HepG2 (cell line): ENCODE measurements around the gene SEMA4C. TPM values are rescaled to one million over a fixed set of nuclear protein-coding genes. Genes with fewer than 3 reads are reported as not detected.

Experiments used
- HIC2 ChIP-seq: sonication (generic); formaldehyde crosslinking; IDR thresholded peaks from 2 replicates; pipeline ENCODE4 v1.9.0; 2022; ENCODE audit warnings: low read depth, missing genetic modification reagents
- MAX ChIP-seq: IDR thresholded peaks from 2 replicates; pipeline ENCODE4 v1.6.1; 2012; ENCODE audit warnings: inconsistent platforms
- PLSCR1 ChIP-seq: sonication (generic); formaldehyde crosslinking; IDR thresholded peaks from 2 replicates; pipeline ENCODE4 v1.5.0; 2020; ENCODE audit warnings: missing genetic modification reagents, mild to moderate bottlenecking, borderline replicate concordance
- PPARG ChIP-seq: conservative IDR thresholded peaks from 2 replicates; pipeline ENCODE4 v1.6.1; 2016; ENCODE audit warnings: missing biosample characterization, missing genetic modification reagents
- SKIL ChIP-seq: sonication (generic); formaldehyde crosslinking; IDR thresholded peaks from 2 replicates; pipeline ENCODE4 v1.8.0; 2022; ENCODE audit warnings: missing genetic modification reagents, mild to moderate bottlenecking, moderate library complexity, borderline replicate concordance
- SMAD1 ChIP-seq: sonication (generic); formaldehyde crosslinking; IDR thresholded peaks from 2 replicates; pipeline ENCODE4 v1.4.0; 2020; ENCODE audit warnings: missing genetic modification reagents, low read depth, mild to moderate bottlenecking, borderline replicate concordance
- ZBED4 ChIP-seq: sonication (generic); formaldehyde crosslinking; IDR thresholded peaks from 2 replicates; pipeline ENCODE4 v1.4.0; 2020; ENCODE audit warnings: missing genetic modification reagents, borderline replicate concordance
- ZNF263 ChIP-seq: sonication (generic); formaldehyde crosslinking; IDR thresholded peaks from 2 replicates; pipeline ENCODE4 v1.4.0; 2020; ENCODE audit warnings: missing genetic modification reagents
- ZNF512 ChIP-seq: sonication (generic); formaldehyde crosslinking; IDR thresholded peaks from 2 replicates; pipeline ENCODE4 v1.4.0; 2020; ENCODE audit warnings: mild to moderate bottlenecking, missing genetic modification reagents
- ZNF574 ChIP-seq: sonication (generic); formaldehyde crosslinking; IDR thresholded peaks from 2 replicates; pipeline ENCODE4 v1.4.0; 2020; ENCODE audit warnings: missing genetic modification reagents
- ZNF772 ChIP-seq: sonication (generic); formaldehyde crosslinking; IDR thresholded peaks from 2 replicates; pipeline ENCODE4 v1.5.0; 2020; ENCODE audit warnings: mild to moderate bottlenecking, missing genetic modification reagents
- polyA plus RNA-seq, 8 experiments: library from polyadenylated mRNA; depleted of rRNA in 3 of 8; stranded (reverse) in 7 of 8; unstranded in 1 of 8; fragments of >200 nt; fragmentation: Illumina TruSeq in 4 of 8; extraction: Trizol in 4 of 8; gene quantifications; 2 replicates each; pipeline versions ENCODE4 v1.2.1 to v1.2.3, GENCODE V29; 2011 to 2016; ENCODE audit warnings: low read depth in 4 of 8, missing spikeins in 1 of 8, mixed read lengths in 1 of 8; ENCODE audit not compliant: insufficient read depth in 1 of 8
- total RNA-seq, 5 experiments: library from RNA; depleted of rRNA; stranded (reverse); fragments of >200 nt; fragmentation: Illumina TruSeq; extraction: Trizol; gene quantifications; 2 replicates each; pipeline ENCODE4 v1.2.3, GENCODE V29; 2016; ENCODE audit warnings: low read depth in 1 of 5

SEMA4C gene
- total and polyA plus RNA-seq, 2 of the 13 experiments (the other 11 are each of a cell fraction or from before 2014, with no cell fraction given): 25.9 to 46.6 TPM

- TF ChIP-seq ZNF574 (no peak; the same call in none of the 2 replicates), HIC2 (no peak), ZBED4 (CRISPR knock-in tag) (peak; percentile 69; the same call in 1 of the 2 replicates), SMAD1 (CRISPR knock-in tag) (no peak; the same call in 1 of the 2 replicates), MAX (peak; percentile 43), PLSCR1 (no peak; the same call in 1 of the 2 replicates), SKIL (CRISPR knock-in tag) (peak; percentile 90), ZNF512 (CRISPR knock-in tag) (no peak), ZNF263 (CRISPR knock-in tag) (no peak), ZNF772 (CRISPR knock-in tag) (peak; percentile 48; the same call in 1 of the 2 replicates), PPARG (CRISPR knock-in tag) (no peak)
Measured at GRCh38 chr2:96816127-96816835, 53.6 kb downstream of the SEMA4C start, which contains the start of gene CNNM3 (continued).
